Lung (tissue), 12 donors: ENCODE measurements around the gene NBL1. TPM values are rescaled to one million over a fixed set of nuclear protein-coding genes. Genes with fewer than 3 reads are reported as not detected.

Experiments used
- ATAC-seq: fragments of 200-7000 bp; cut with Tn5 transposase; one replicate; pipeline ENCODE4 v1.9.1; 2020; ENCODE audit warnings: moderate number of reproducible peaks; ENCODE audit not compliant: insufficient read depth, low FRiP score
- DNase-seq, 3 donors: peaks; one replicate each; pipeline ENCODE4 v3.0.0-alpha.2; 2013 to 2017
- H3K27ac ChIP-seq, 2 donors: one replicate each; pipeline ENCODE4 v1.5.1; 2013; ENCODE audit warnings: mild to moderate bottlenecking in 2 of 2, moderate library complexity in 2 of 2, control low read depth in 1 of 2, inconsistent platforms in 1 of 2, low read depth in 1 of 2, low read length in 1 of 2
- H3K27me3 ChIP-seq, 3 donors: one replicate each; pipeline ENCODE4 v1.5.1; 2013; ENCODE audit warnings: low read length in 2 of 3; ENCODE audit not compliant: control insufficient read depth in 3 of 3, insufficient read depth in 3 of 3
- H3K36me3 ChIP-seq, 4 donors: one replicate each; pipeline ENCODE4 v1.5.1; 2013; ENCODE audit warnings: low read length in 4 of 4, mild to moderate bottlenecking in 1 of 4, moderate library complexity in 1 of 4; ENCODE audit not compliant: control insufficient read depth in 4 of 4, insufficient read depth in 4 of 4
- H3K4me1 ChIP-seq, 5 donors: one replicate each; pipeline ENCODE4 v1.5.1; 2013; ENCODE audit warnings: low read length in 5 of 5, mild to moderate bottlenecking in 2 of 5, moderate library complexity in 1 of 5; ENCODE audit not compliant: control insufficient read depth in 5 of 5, insufficient read depth in 5 of 5
- H3K4me3 ChIP-seq: one replicate; pipeline ENCODE4 v1.5.1; 2013; ENCODE audit warnings: mild to moderate bottlenecking, control low read depth, moderate library complexity
- H3K9ac ChIP-seq, 2 donors: one replicate each; pipeline ENCODE4 v1.5.1; 2013; ENCODE audit warnings: low read length in 2 of 2, control low read depth in 1 of 2; ENCODE audit not compliant: insufficient read depth in 1 of 2
- H3K9me3 ChIP-seq, 4 donors: one replicate each; pipeline ENCODE4 v1.5.1; 2013; ENCODE audit warnings: low read length in 3 of 4, mild to moderate bottlenecking in 1 of 4, moderate library complexity in 1 of 4; ENCODE audit not compliant: control insufficient read depth in 4 of 4, insufficient read depth in 3 of 4
- CTCF ChIP-seq: IDR thresholded peaks from 2 replicates; pipeline ENCODE4 v1.5.1; 2012; ENCODE audit warnings: mild to moderate bottlenecking; ENCODE audit errors: control extremely low read depth, extremely low read depth
- WGBS, 2 donors: extraction: QIAGEN DNeasy Blood & Tissue Kit; methylation state at CpG; one replicate each; pipeline ENCODE4 v1.1.7; 2013; 5-methylcytosine and 5-hydroxymethylcytosine counted together
- polyA plus RNA-seq, 2 donors: library from polyadenylated mRNA; stranded (reverse); fragments of 200-250 nt; gene quantifications; one replicate each; pipeline ENCODE4 v1.2.1, GENCODE V29; 2013
- total RNA-seq, 2 donors: library from RNA; depleted of rRNA in 1 of 2; stranded (reverse); fragments of >200 nt in 1 of 2; gene quantifications; one replicate each; pipeline ENCODE4 v1.2.1, GENCODE V29; 2014 to 2021
- donor health status: control.
- donor health status: control.
- donor health status: Bipolar disorder and iron deficiency.
- donor health status: healthy.
- donor health status: DM: yes; HTN: yes; CAD: no.

NBL1 gene
- total and polyA plus RNA-seq, 4 donors, result 48.0 to 133 (median 104) TPM

DNA sequence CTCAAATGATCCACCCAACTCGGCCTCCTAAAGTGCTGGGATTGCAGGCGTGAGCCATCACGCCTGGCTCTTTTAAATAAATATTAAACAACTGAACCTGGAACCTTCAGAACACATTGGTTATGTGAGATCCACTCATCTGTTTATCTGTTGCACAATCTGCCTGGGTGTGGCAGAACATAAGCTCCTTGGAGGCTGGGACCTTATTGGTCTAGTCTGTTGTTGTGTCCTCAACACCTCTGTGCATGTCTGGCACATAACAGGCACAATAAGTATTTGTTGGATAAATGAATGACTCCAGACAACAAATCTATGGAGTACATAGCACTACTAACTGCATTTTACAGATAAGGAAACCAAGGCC lies 4.1 kb upstream of the NBL1 start:
- Histone ChIP-seq H3K4me3 (no peak overlapping the region), H3K4me1 (peaks cover 0 to 19% (median 5%) of the 10 kb centered on the region in 5 donors), H3K27ac (no peak overlapping the region), H3K9me3 (no peaks in the 10 kb centered on the region), H3K9ac (no peak overlapping the region), H3K36me3 (peaks cover 0 to 4% (median under 1%) of the 10 kb centered on the region in 4 donors), H3K27me3 (peaks cover 0 to 4% (median 0%) of the 10 kb centered on the region in 3 donors)
- ATAC-seq (no peak), DNase-seq (no peak)
- WGBS, 2 donors, result 60 to 84% methylated on average over 3 of the region's 3 CpGs
- TF ChIP-seq CTCF, result no peak

- Histone ChIP-seq H3K27ac (peak overlapping the region in 1 of 2 donors; percentile 22), H3K9ac (no peak overlapping the region), H3K36me3 (peaks cover 0 to 7% (median under 1%) of the 10 kb centered on the region in 4 donors), H3K9me3 (no peaks in the 10 kb centered on the region), H3K4me1 (peaks cover 0 to 23% (median 5%) of the 10 kb centered on the region in 5 donors), H3K4me3 (no peak overlapping the region), H3K27me3 (peaks cover 0 to 4% (median 0%) of the 10 kb centered on the region in 3 donors)
- no peak for TF ChIP-seq CTCF
- no peak for ATAC-seq
- peak; percentile 68 to 74 (median 72) for DNase-seq
- WGBS, 2 donors, result 45% methylated on average over 14 of the region's 14 CpGs
Measured at GRCh38 chr1:19640363-19641316, 3.5 kb upstream of the NBL1 start.

GRCh38 chr1:19643121-19643520 lies 990 bp upstream of the NBL1 start:
- DNase-seq, result no peak
- peaks cover 0 to 4% (median 0%) of the 10 kb centered on the region in 3 donors for H3K27me3 ChIP-seq
- peaks cover 0 to 7% (median 0%) of the 10 kb centered on the region in 4 donors for H3K36me3 ChIP-seq
- 50 to 81% methylated on average over 7 of the region's 7 CpGs for WGBS, 2 donors
- H3K9me3 ChIP-seq, result no peaks in the 10 kb centered on the region
- ATAC-seq, result peak; percentile 31
- no peak overlapping the region for H3K9ac ChIP-seq
- no peak for TF ChIP-seq CTCF
- peak overlapping the region in 1 of 2 donors; percentile 82 for H3K27ac ChIP-seq
- H3K4me3 ChIP-seq, result no peak overlapping the region
- H3K4me1 ChIP-seq, result peaks cover 0 to 40% (median 10%) of the 10 kb centered on the region in 5 donors
